ENCODE data around the gene NCKAP5.

GRCh38 chr2:133405252-133405651 is 163.0 kb downstream of the NCKAP5 start:
- TF ChIP-seq CTCF (IDR thresholded peaks at IDR 0.05) (no peak), POLR2A (IDR thresholded peaks at IDR 0.05) (no peak), POLR2AphosphoS5 (IDR thresholded peaks at IDR 0.05; ENCODE audit: insufficient read depth in 1 of 2, low read depth in 1 of 2) (no peak)

All from vagina (tissue), 2 donors.